Measurements from ENCODE around the gene ACP4. TPM values are rescaled to one million over a fixed set of nuclear protein-coding genes. Genes with fewer than 3 reads are reported as not detected.
"Not testable (repeated sequence)": the region's sequence is repeated elsewhere in the genome, so short reads cannot be mapped to it uniquely, and the experiment has no call there.

Gene ACP4
- total and polyA plus RNA-seq, 4 donors, result not detected

GRCh38 chr19:50745221-50745620, 45.0 kb upstream of the ACP4 start:
- Histone ChIP-seq H3K27ac (ENCODE audit: low read depth in 1 of 2, low read length in 1 of 2) (no peak overlapping the region), H3K36me3 (ENCODE audit: control insufficient read depth in 4 of 4, insufficient read depth in 4 of 4, low read length in 4 of 4) (no peaks in the 10 kb centered on the region), H3K4me1 (ENCODE audit: control insufficient read depth in 5 of 5, insufficient read depth in 5 of 5, low read length in 5 of 5) (no peaks in the 10 kb centered on the region), H3K9me3 (ENCODE audit: control insufficient read depth in 4 of 4, insufficient read depth in 3 of 4, low read length in 3 of 4) (no peaks in the 10 kb centered on the region), H3K9ac (ENCODE audit: insufficient read depth in 1 of 2, low read length in 2 of 2) (no peak overlapping the region), H3K4me3 (no peak overlapping the region), H3K27me3 (ENCODE audit: control insufficient read depth in 3 of 3, insufficient read depth in 3 of 3, low read length in 2 of 3) (peaks cover 0 to 10% (median under 1%) of the 10 kb centered on the region in 3 donors)
- ATAC-seq (ENCODE audit: insufficient read depth, low FRiP score) (no peak), DNase-seq (no peak)
- WGBS, 2 donors, result 76 to 79% methylated on average over 10 of the region's 10 CpGs
- TF ChIP-seq, protein P1, sequence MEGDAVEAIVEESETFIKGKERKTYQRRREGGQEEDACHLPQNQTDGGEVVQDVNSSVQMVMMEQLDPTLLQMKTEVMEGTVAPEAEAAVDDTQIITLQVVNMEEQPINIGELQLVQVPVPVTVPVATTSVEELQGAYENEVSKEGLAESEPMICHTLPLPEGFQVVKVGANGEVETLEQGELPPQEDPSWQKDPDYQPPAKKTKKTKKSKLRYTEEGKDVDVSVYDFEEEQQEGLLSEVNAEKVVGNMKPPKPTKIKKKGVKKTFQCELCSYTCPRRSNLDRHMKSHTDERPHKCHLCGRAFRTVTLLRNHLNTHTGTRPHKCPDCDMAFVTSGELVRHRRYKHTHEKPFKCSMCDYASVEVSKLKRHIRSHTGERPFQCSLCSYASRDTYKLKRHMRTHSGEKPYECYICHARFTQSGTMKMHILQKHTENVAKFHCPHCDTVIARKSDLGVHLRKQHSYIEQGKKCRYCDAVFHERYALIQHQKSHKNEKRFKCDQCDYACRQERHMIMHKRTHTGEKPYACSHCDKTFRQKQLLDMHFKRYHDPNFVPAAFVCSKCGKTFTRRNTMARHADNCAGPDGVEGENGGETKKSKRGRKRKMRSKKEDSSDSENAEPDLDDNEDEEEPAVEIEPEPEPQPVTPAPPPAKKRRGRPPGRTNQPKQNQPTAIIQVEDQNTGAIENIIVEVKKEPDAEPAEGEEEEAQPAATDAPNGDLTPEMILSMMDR (IDR thresholded peaks at IDR 0.05; ENCODE audit: control extremely low read depth, extremely low read depth), result no peak

DNA sequence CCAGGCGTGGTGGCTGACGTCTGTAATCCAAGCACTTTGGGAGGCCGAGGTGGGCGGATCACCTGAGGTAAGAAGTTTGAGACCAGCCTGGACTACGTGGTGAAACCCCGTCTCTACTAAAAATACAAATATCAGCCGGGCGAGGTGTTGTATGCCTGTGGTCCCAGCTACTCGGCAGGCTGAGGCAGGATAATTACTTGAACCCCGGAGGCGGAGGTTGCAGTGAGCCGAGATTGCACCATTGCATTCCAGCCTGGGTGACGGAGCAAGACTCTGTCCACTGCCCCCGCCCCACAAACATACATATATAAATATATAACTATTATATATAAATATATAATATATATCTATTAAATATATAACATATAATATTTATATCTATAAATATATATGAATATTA, 43.1 kb upstream of the ACP4 start:
- WGBS, 2 donors, result 90 to 93% methylated on average over 14 of the region's 14 CpGs
- H3K27ac ChIP-seq (ENCODE audit: low read depth in 1 of 2, low read length in 1 of 2); ATAC-seq (ENCODE audit: insufficient read depth, low FRiP score); DNase-seq; H3K4me3 ChIP-seq; H3K9me3 ChIP-seq (ENCODE audit: control insufficient read depth in 4 of 4, insufficient read depth in 3 of 4, low read length in 3 of 4); H3K9ac ChIP-seq (ENCODE audit: insufficient read depth in 1 of 2, low read length in 2 of 2); H3K36me3 ChIP-seq (ENCODE audit: control insufficient read depth in 4 of 4, insufficient read depth in 4 of 4, low read length in 4 of 4); H3K4me1 ChIP-seq (ENCODE audit: control insufficient read depth in 5 of 5, insufficient read depth in 5 of 5, low read length in 5 of 5): not testable (repeated sequence)
- peaks cover 0 to 10% (median 0%) of the 10 kb centered on the region in 3 donors for H3K27me3 ChIP-seq (ENCODE audit: control insufficient read depth in 3 of 3, insufficient read depth in 3 of 3, low read length in 2 of 3)

- Histone ChIP-seq H3K9me3 (ENCODE audit: control insufficient read depth in 4 of 4, insufficient read depth in 3 of 4, low read length in 3 of 4) (no peaks in the 10 kb centered on the region), H3K4me1 (ENCODE audit: control insufficient read depth in 5 of 5, insufficient read depth in 5 of 5, low read length in 5 of 5) (no peaks in the 10 kb centered on the region), H3K36me3 (ENCODE audit: control insufficient read depth in 4 of 4, insufficient read depth in 4 of 4, low read length in 4 of 4) (no peaks in the 10 kb centered on the region), H3K9ac (ENCODE audit: insufficient read depth in 1 of 2, low read length in 2 of 2) (no peak overlapping the region), H3K4me3 (no peak overlapping the region), H3K27ac (ENCODE audit: low read depth in 1 of 2, low read length in 1 of 2) (no peak overlapping the region), H3K27me3 (ENCODE audit: control insufficient read depth in 3 of 3, insufficient read depth in 3 of 3, low read length in 2 of 3) (peaks cover 0 to under 1% (median 0%) of the 10 kb centered on the region in 3 donors)
- no peak for DNase-seq
- no peak for ATAC-seq (ENCODE audit: insufficient read depth, low FRiP score)
- 62 to 79% methylated on average over 6 of the region's 6 CpGs for WGBS, 2 donors
- TF ChIP-seq, protein P1 (IDR thresholded peaks at IDR 0.05; ENCODE audit: control extremely low read depth, extremely low read depth), result no peak
These were observed 40.7 kb upstream of the ACP4 start for GRCh38 chr19:50749490-50749889.

- 63 to 68% methylated on average over 15 of the region's 15 CpGs for WGBS, 2 donors
These were observed 40.2 kb upstream of the ACP4 start for GRCh38 chr19:50750010-50750409.

More at GRCh38 chr19:50750010-50750409, 40.2 kb upstream of the ACP4 start:
- Histone ChIP-seq H3K4me3 (no peak overlapping the region), H3K4me1 (ENCODE audit: control insufficient read depth in 5 of 5, insufficient read depth in 5 of 5, low read length in 5 of 5) (no peaks in the 10 kb centered on the region), H3K9me3 (ENCODE audit: control insufficient read depth in 4 of 4, insufficient read depth in 3 of 4, low read length in 3 of 4) (no peaks in the 10 kb centered on the region), H3K27me3 (ENCODE audit: control insufficient read depth in 3 of 3, insufficient read depth in 3 of 3, low read length in 2 of 3) (no peaks in the 10 kb centered on the region), H3K27ac (ENCODE audit: low read depth in 1 of 2, low read length in 1 of 2) (no peak overlapping the region), H3K9ac (ENCODE audit: insufficient read depth in 1 of 2, low read length in 2 of 2) (no peak overlapping the region), H3K36me3 (ENCODE audit: control insufficient read depth in 4 of 4, insufficient read depth in 4 of 4, low read length in 4 of 4) (no peaks in the 10 kb centered on the region)
- ATAC-seq (ENCODE audit: insufficient read depth, low FRiP score) (no peak), DNase-seq (no peak)
- TF ChIP-seq, protein P1 (IDR thresholded peaks at IDR 0.05; ENCODE audit: control extremely low read depth, extremely low read depth), result no peak

Measured in lung (tissue), 12 donors.